Immature natural killer cell (primary cell): ENCODE measurements around the gene PCBP3. TPM values are rescaled to one million over a fixed set of nuclear protein-coding genes. Genes with fewer than 3 reads are reported as not detected.

ENCODE experiments used
- DNase-seq, 3 donors: peaks; one replicate each; pipeline ENCODE4 v3.0.0; 2022; ENCODE audit warnings: mixed read lengths in 1 of 3
- H3K27ac Mint-ChIP-seq, 6 donors: one replicate each; pipeline ENCODE4 v1.8.0; 2020; ENCODE audit warnings: mixed read lengths in 6 of 6, mild to moderate bottlenecking in 5 of 6, inconsistent platforms in 4 of 6, moderate library complexity in 3 of 6
- H3K27me3 Mint-ChIP-seq, 3 donors: one replicate each; pipeline ENCODE4 v1.8.0; 2020 to 2021; ENCODE audit warnings: low read depth in 3 of 3, mild to moderate bottlenecking in 3 of 3, mixed read lengths in 3 of 3, moderate library complexity in 3 of 3, inconsistent platforms in 1 of 3
- H3K36me3 Mint-ChIP-seq, 3 donors: one replicate each; pipeline ENCODE4 v1.8.0; 2020; ENCODE audit warnings: mixed read lengths in 3 of 3, inconsistent platforms in 2 of 3, mild to moderate bottlenecking in 2 of 3
- H3K4me1 Mint-ChIP-seq, 2 donors: one replicate each; pipeline ENCODE4 v1.8.0; 2020; ENCODE audit warnings: inconsistent platforms in 2 of 2, mild to moderate bottlenecking in 2 of 2, mixed read lengths in 2 of 2, moderate library complexity in 1 of 2
- H3K4me3 Mint-ChIP-seq, 5 donors: one replicate each; pipeline ENCODE4 v1.8.0; 2020; ENCODE audit warnings: mild to moderate bottlenecking in 5 of 5, mixed read lengths in 5 of 5, inconsistent platforms in 3 of 5, moderate library complexity in 3 of 5
- H3K9me3 Mint-ChIP-seq, 6 donors: one replicate each; pipeline ENCODE4 v1.8.0; 2020; ENCODE audit warnings: mild to moderate bottlenecking in 6 of 6, mixed read lengths in 6 of 6, inconsistent platforms in 4 of 6, moderate library complexity in 3 of 6
- polyA plus RNA-seq, 3 donors: library from polyadenylated mRNA; unstranded; fragments of 300-500 nt; fragmentation: Illumina TruSeq; gene quantifications; one replicate each; pipeline ENCODE4 v1.2.3, GENCODE V29; 2021

Gene PCBP3
- polyA plus RNA-seq, 3 donors from 2014 or later = 0.27 to 0.71 TPM; not detected in 1

DNA sequence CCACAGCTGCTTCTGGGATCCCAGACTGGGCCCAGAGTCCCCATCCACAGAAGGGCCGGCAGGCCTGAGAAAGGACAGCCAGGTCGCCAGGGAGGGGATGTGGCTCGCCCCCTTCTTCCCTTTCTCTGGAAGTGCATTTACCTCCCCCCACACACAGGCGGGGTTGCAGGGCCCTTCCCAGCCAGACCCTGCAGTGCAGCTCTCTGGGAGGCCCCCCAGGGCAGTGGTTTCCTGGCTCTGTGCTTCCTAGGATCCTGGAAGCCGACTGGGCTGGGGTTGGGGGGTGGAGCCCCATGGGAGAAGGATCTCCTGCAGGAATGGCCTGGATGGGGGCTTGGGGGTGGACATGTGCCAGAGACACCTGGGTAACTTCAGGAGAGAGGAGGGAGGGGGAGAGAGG is 333.9 kb downstream of the PCBP3 start:
- no peaks in the 10 kb centered on the region for H3K9me3 Mint-ChIP-seq
- no peak for DNase-seq
- H3K27me3 Mint-ChIP-seq = peaks cover 15 to 20% (median 19%) of the 10 kb centered on the region in 3 donors
- H3K27ac Mint-ChIP-seq = no peak overlapping the region
- H3K4me1 Mint-ChIP-seq = peaks cover 25 to 26% of the 10 kb centered on the region in 2 donors
- H3K36me3 Mint-ChIP-seq = no peaks in the 10 kb centered on the region
- no peak overlapping the region for H3K4me3 Mint-ChIP-seq

DNA sequence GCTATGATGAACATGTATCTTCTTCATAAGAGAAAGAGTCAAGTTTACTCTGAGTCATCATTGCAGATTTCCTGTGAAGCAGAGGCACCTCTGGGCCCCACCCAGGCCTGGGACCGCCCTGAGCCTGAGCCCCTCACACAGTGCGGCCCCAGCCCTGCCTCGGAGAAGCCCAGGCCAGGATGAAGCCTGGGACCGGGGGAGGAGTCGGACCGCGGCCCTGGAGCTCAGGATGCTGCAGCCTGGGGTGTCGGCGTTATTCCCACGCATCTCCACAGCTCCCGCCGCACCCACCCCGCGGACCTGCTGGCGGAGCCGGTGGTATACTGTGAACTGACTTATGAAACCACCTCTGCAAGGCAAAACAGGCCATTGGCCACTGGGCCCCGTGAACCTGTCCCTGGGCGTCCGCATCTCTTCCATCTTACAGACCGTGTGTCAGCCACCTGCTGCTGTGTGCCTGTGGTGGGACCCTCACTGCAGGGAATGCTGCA is 335.7 kb downstream of the PCBP3 start:
- Mint-ChIP-seq H3K4me3 (no peak overlapping the region), H3K9me3 (no peaks in the 10 kb centered on the region), H3K36me3 (no peaks in the 10 kb centered on the region), H3K27me3 (peaks cover 12 to 17% (median 13%) of the 10 kb centered on the region in 3 donors), H3K4me1 (peaks cover 18 to 21% of the 10 kb centered on the region in 2 donors), H3K27ac (no peak overlapping the region)
- DNase-seq = no peak

GRCh38 chr21:45979651-45980050 is 336.1 kb downstream of the PCBP3 start:
- DNase-seq = no peak
- Mint-ChIP-seq H3K4me1 (peaks cover 16 to 18% of the 10 kb centered on the region in 2 donors), H3K27ac (no peak overlapping the region), H3K36me3 (no peaks in the 10 kb centered on the region), H3K27me3 (peaks cover 9 to 16% (median 13%) of the 10 kb centered on the region in 3 donors), H3K9me3 (no peaks in the 10 kb centered on the region), H3K4me3 (peak overlapping the region in 1 of 5 donors; percentile 4)

DNA sequence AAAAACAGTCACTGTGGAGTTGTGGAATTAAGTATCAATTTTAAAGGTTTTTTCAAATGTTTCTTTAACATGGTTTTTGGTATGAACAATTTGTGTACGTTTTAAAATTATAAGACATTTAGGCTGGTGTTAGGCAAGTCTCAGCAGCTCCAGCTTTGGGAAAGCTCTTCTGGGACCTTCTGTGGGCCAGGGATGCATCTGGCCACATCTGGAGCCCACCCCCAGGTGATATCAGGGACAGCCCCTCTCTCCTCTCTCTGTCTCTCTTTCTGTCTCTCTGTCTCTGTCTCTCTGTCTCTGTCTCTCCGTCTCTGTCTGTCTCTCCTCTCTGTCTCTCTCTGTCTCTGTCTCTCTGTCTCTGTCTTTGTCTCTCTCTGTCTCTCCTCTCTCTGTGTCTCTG is 336.7 kb downstream of the PCBP3 start:
- Mint-ChIP-seq H3K4me1 (peaks cover 9 to 14% of the 10 kb centered on the region in 2 donors), H3K4me3 (peak overlapping the region in 1 of 5 donors; percentile 4), H3K36me3 (no peaks in the 10 kb centered on the region), H3K27ac (no peak overlapping the region), H3K27me3 (peaks cover 10 to 14% (median 13%) of the 10 kb centered on the region in 3 donors), H3K9me3 (no peaks in the 10 kb centered on the region)
- no peak for DNase-seq

GRCh38 chr21:45980697-45981096 is 337.2 kb downstream of the PCBP3 start:
- Mint-ChIP-seq H3K36me3 (no peaks in the 10 kb centered on the region), H3K27ac (no peak overlapping the region), H3K4me3 (no peak overlapping the region), H3K4me1 (peaks cover 5 to 10% of the 10 kb centered on the region in 2 donors), H3K9me3 (no peaks in the 10 kb centered on the region), H3K27me3 (peaks cover 6 to 10% (median 10%) of the 10 kb centered on the region in 3 donors)
- DNase-seq = no peak

- Mint-ChIP-seq H3K27ac (no peak within 1 kb of the TSS), H3K36me3 (no peaks in the 10 kb centered on the region), H3K4me3 (peak within 1 kb of the TSS in 1 of 5 donors; percentile 17), H3K4me1 (peaks cover 0 to 5% of the 10 kb centered on the region in 2 donors), H3K9me3 (no peaks in the 10 kb centered on the region), H3K27me3 (peaks cover 4 to 8% (median 5%) of the 10 kb centered on the region in 3 donors)
- DNase-seq = peak; percentile 28 to 37 (median 32)
Observed at GRCh38 chr21:45981151-45982091, 337.9 kb downstream of the PCBP3 start, which contains the start of gene COL6A1. COL6A1 (plus strand) TSS chr21:45981770; CDS start chr21:45981851, 81 bp downstream.

DNA sequence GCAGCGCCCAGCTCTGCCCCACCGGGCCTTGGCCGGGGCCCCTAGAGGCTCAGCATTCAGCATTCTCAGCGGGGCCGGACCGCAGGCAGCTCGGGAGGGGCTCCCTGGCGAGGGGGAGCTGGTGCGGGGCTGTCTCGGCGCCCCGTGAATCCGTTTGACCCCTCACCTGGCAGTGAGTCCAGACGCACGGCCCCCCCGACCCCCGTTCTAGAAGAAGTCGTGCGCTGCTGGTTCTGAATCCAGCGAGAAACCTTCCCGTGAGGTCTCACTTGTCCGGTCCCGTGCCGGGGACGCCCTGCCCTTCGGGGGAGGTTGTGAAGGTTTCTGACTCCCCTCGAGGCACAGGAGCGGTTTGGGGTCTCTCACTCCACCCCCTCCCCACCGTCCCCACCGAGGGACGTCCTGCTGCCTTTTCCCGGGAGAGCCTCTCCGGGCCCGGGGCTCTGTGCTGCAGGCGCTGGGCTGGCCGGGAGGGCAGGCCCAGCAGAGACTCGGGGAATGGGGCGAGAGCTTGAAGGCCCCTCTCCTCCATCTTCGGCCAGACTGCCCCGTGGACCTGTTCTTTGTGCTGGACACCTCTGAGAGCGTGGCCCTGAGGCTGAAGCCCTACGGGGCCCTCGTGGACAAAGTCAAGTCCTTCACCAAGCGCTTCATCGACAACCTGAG is 338.7 kb downstream of the PCBP3 start:
- DNase-seq = no peak
- H3K36me3 Mint-ChIP-seq = no peaks in the 10 kb centered on the region
- peak overlapping the region in 1 of 5 donors; percentile 17 for H3K4me3 Mint-ChIP-seq
- peaks cover 0 to 5% of the 10 kb centered on the region in 2 donors for H3K4me1 Mint-ChIP-seq
- H3K9me3 Mint-ChIP-seq = no peaks in the 10 kb centered on the region
- H3K27ac Mint-ChIP-seq = no peak overlapping the region
- peaks cover 4 to 8% (median 5%) of the 10 kb centered on the region in 3 donors for H3K27me3 Mint-ChIP-seq

DNA sequence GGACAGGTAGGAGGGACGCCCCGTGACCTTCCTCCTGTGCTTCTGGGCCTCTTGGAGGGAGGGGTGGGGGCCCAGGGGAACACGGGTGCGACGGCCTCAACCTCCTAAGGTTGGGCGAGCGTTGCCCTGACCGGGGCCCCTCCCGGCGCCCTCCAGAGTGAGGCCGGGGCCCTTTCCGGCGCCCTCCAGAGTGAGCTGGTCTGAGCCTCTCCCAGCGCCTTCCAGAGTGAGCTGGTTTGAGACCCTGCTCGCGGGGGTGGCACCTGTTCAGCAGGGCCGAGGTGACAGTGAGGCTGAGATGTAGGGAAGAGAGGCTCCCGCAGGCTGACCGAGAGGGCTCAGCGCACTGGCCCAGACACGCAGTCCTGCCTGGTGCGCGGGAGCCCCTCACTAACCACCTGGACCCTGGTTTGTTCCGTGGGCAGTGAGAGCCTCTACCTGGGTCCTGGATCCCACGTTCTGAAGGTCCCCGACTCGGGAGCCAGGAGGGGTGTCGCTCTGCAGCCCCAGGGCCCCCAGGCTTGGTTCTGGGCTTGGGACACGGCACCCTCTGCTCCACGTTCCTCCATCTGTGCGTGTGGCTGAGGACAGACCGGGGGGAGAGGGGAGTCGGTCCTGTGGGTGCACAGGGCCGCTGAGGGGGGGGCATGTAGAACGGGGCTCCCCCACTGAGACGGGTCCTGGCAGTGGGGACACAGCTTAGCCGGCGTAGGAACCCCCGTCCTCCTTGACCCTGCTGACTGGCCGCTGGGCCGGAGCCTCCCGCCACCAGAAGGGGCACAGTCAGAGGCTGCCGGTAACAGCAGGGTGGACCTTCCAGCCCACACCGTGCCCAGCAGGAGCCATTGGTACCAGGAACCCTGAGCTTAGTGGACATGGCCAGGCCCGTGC is 339.5 kb downstream of the PCBP3 start:
- H3K27ac Mint-ChIP-seq = no peak overlapping the region
- H3K36me3 Mint-ChIP-seq = no peaks in the 10 kb centered on the region
- no peak overlapping the region for H3K4me3 Mint-ChIP-seq
- DNase-seq = no peak
- peaks cover 0 to 5% of the 10 kb centered on the region in 2 donors for H3K4me1 Mint-ChIP-seq
- H3K9me3 Mint-ChIP-seq = no peaks in the 10 kb centered on the region
- H3K27me3 Mint-ChIP-seq = peaks cover 4 to 8% (median 5%) of the 10 kb centered on the region in 3 donors

DNA sequence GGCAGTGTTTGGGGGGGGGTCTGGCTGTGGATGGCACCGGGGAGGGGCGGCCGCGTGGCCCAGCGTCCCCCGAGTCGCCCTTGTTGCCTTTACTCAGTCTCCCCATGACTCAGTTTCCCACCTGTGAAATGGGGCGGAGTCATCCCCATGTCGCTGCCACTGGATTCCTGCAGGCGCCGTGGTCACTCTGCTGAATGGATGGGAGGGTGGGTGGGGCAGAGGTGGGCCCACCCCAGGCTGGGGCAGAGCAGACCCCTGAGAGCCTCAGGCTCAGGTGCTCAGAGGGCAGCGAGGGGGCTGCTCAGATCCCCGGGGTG is 340.1 kb downstream of the PCBP3 start:
- H3K4me1 Mint-ChIP-seq = peaks cover 0 to 2% of the 10 kb centered on the region in 2 donors
- no peaks in the 10 kb centered on the region for H3K9me3 Mint-ChIP-seq
- H3K36me3 Mint-ChIP-seq = no peaks in the 10 kb centered on the region
- H3K27me3 Mint-ChIP-seq = peaks cover 3 to 6% (median 5%) of the 10 kb centered on the region in 3 donors
- H3K27ac Mint-ChIP-seq = no peak overlapping the region
- no peak for DNase-seq
- no peak overlapping the region for H3K4me3 Mint-ChIP-seq

DNA sequence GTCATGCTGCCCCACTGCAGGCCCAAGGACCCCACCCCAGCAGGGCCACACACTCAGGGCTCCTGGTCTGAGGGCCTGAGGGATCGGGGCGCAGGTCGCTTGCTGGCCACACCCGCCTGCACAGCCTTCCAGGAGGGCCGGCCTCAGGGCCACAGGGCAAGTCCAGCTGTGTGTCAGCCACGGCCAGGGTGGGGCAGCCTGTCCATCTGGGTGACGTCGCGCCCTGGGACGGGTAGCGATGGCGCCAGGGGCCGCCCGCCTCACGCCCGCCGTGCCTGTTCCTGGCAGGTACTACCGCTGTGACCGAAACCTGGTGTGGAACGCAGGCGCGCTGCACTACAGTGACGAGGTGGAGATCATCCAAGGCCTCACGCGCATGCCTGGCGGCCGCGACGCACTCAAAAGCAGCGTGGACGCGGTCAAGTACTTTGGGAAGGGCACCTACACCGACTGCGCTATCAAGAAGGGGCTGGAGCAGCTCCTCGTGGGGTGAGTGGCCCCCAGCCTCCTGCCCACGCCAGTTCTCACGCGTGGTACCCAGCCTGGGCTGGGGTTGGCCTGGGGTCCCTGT is 340.5 kb downstream of the PCBP3 start:
- Mint-ChIP-seq H3K36me3 (no peaks in the 10 kb centered on the region), H3K4me1 (peaks cover 0 to 1% of the 10 kb centered on the region in 2 donors), H3K4me3 (no peak overlapping the region), H3K27ac (no peak overlapping the region), H3K9me3 (no peaks in the 10 kb centered on the region), H3K27me3 (peaks cover 1 to 5% (median 5%) of the 10 kb centered on the region in 3 donors)
- no peak for DNase-seq

DNA sequence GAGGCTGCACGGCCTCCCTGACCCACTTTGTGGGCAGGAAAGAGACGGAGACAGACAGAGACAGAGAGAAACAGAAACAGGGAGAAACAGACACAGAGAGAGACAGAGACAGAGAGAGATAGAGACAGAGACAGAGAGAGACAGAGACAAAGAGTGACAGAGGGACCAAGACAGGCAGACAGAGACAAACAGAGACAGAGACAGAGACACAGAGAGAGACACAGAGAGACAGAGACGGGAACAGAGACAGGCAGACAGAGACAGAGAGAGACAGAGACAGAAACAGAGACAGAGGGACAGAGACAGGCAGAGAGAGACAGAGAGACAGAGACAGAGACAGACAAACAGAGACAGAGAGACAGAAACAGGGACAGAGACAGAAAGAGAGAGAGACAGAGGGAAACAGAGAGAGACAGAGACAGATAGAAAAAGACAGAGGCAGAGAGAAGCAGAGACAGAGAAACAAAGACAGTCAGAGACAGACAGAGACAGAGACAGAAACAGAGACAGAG is 341.1 kb downstream of the PCBP3 start:
- no peak overlapping the region for H3K4me3 Mint-ChIP-seq

DNA sequence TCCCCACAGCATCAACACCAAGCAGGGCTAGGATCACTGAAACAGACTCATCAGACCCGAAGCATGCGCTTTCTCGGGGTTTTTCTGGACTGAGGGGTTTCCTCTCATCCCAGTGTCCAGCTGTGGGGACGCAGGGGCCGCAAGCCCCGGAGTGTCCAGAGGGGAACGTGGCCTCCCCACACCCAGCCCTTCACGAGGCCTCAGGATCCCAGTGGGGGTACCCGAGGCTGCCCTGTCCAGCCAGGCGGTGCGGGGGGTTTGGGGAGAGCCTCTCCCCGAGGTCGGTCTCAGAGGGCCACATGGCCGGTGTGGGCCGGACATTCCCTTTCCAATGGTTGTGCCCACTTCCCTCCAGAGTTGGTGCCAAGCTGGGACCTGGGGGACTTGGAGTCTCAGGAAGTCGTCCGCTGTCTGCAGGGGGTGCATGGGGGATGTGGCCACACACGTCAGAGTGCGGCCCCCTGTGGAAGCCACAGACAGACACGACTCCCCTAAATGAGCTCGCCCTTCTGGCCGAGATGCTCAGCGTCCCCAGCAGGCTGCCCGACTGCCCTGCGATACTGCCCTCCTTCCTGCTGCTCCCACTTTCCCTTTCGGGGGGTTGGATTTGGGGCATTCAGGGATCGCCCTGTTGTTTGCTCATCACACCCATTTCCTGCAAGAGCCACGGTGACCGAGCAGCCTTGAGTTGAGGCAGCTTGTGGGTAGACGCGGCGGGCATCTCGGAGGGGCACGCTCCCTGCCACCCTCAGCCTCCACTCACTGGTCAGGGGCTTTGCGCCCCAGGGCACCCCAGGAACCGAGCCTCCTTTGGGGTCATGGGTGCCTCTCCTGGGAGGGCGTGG is 342.2 kb downstream of the PCBP3 start:
- Mint-ChIP-seq H3K27ac (no peak overlapping the region), H3K4me1 (peaks cover 0 to 1% of the 10 kb centered on the region in 2 donors), H3K9me3 (no peaks in the 10 kb centered on the region), H3K27me3 (peaks cover 1 to 5% (median 5%) of the 10 kb centered on the region in 3 donors), H3K4me3 (no peak overlapping the region), H3K36me3 (no peaks in the 10 kb centered on the region)
- DNase-seq = no peak

More for the DNA sequence above, 341.1 kb downstream of the PCBP3 start:
- peaks cover 0 to 1% of the 10 kb centered on the region in 2 donors for H3K4me1 Mint-ChIP-seq
- H3K27me3 Mint-ChIP-seq = peaks cover 1 to 5% (median 5%) of the 10 kb centered on the region in 3 donors
- no peak for DNase-seq
- H3K36me3 Mint-ChIP-seq = no peaks in the 10 kb centered on the region
- no peaks in the 10 kb centered on the region for H3K9me3 Mint-ChIP-seq
- H3K27ac Mint-ChIP-seq = peak overlapping the region in 2 of 6 donors; percentile 20 to 50
